ENCODE measurements around the gene ANTXR1. TPM values are rescaled to one million over a fixed set of nuclear protein-coding genes. Genes with fewer than 3 reads are reported as not detected.

Gene ANTXR1
- total RNA-seq, 2 experiments from 2014 or later = not detected

DNA sequence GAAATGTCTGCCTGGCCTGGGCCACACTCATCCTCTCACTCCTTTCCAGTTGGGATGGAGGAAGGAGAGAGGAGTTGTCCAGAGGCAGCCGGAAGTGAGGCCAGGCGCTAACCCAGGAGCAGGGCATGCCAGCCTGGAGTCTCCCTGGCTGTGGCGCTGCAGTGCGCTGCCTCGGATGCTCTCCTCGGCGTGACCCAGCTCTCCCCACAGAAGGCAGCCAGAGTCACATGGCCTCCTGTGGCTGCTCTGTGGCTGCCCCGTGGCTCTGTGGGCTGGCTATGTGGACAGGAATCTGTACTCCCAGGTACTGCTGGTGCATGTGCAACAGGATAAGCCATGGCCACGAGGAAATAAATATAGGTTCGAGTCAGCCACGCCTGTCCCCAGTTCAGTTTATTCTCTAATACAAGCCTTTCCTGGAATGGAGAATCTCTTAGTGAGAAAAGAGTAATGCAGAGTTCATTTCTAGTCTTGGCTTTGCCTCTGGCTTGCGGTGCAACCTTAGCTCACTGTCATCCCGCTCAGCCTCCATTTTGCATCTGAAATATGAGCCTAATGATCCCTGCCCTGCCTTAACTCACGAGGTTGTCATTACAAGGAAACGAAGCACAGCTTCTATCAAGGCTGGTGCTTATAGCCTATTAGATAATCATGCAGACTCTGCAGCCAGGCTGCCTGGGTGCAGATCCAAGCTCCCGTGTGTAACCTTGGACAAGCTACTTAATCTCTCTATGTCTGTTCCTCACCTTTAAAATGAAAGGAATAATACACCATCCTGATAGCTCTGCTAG is 106.3 kb downstream of the ANTXR1 start:
- peaks cover 11% of the 10 kb centered on the region for H3K27me3 Mint-ChIP-seq
- no peak for DNase-seq
- no peak overlapping the region for H3K4me3 Mint-ChIP-seq
- POLR2A ChIA-PET = no interaction called here
- H3K27ac Mint-ChIP-seq = no peak overlapping the region
- H3K9me3 Mint-ChIP-seq = no peaks in the 10 kb centered on the region
- no peaks in the 10 kb centered on the region for H3K4me1 Mint-ChIP-seq (ENCODE audit: low read depth)
- CTCF ChIA-PET = no interaction called here
- intact Hi-C loops (cut with micrococcal nuclease) = no loop called here
- H3K36me3 Mint-ChIP-seq = no peaks in the 10 kb centered on the region

DNA sequence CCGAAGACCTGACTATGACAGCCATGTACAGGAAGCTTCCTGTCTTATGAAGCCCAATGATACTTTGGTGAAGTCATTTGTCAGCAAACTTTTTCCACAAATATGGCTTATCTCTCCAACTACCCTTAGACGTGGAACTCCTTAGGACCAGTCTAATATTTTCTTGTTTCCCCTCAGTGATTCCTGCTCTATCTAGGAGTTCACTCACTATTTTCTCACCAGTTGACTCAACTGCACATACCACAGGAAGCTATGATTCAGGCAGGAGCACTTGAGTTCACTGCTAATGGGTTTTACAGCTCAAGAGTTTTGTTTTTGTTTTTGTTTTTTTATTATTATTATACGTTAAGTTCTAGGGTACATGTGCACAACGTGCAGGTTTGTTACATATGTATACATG is 109.3 kb downstream of the ANTXR1 start:
- H3K27ac Mint-ChIP-seq = no peak overlapping the region
- no peaks in the 10 kb centered on the region for H3K36me3 Mint-ChIP-seq
- ChIA-PET POLR2A (no interaction called here), CTCF (interaction anchor here (1.4 kb wide), 1 partner anchor 22 kb away, joined by 3 read pairs; no protein-coding TSS in a partner anchor)
- H3K4me3 Mint-ChIP-seq = no peak overlapping the region
- peaks cover 12% of the 10 kb centered on the region for H3K27me3 Mint-ChIP-seq
- DNase-seq = no peak
- no peaks in the 10 kb centered on the region for H3K9me3 Mint-ChIP-seq
- no peaks in the 10 kb centered on the region for H3K4me1 Mint-ChIP-seq (ENCODE audit: low read depth)
- intact Hi-C loops (cut with micrococcal nuclease) = no loop called here

DNA sequence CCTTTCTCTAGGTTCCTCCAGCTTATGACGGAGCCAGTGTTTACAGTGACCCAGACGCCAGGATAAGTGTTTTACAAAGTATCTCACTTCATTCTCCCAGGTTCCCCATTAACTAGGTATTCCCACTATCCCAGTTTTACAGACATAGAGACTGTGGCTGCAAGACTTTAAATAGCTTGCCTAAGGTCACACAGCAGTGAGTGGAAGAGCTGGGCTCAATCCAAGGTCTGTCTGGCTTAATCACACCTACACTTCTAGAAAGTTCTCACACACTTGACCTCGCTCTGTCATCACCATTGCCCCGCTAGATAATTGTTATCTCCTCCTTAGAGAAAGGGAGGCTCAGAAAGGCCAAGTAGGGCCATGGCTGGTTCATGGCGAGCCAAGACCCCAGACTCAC is 110.2 kb downstream of the ANTXR1 start:
- no peaks in the 10 kb centered on the region for H3K9me3 Mint-ChIP-seq
- no peak for DNase-seq
- H3K36me3 Mint-ChIP-seq = no peaks in the 10 kb centered on the region
- POLR2A ChIA-PET = no interaction called here
- H3K4me1 Mint-ChIP-seq (ENCODE audit: low read depth) = no peaks in the 10 kb centered on the region
- H3K27me3 Mint-ChIP-seq = peaks cover 16% of the 10 kb centered on the region
- no peak overlapping the region for H3K27ac Mint-ChIP-seq
- CTCF ChIA-PET = interaction anchor here (1.4 kb wide), 1 partner anchor 23 kb away, joined by 3 read pairs; no protein-coding TSS in a partner anchor
- intact Hi-C loops (cut with micrococcal nuclease) = no loop called here
- no peak overlapping the region for H3K4me3 Mint-ChIP-seq

DNA sequence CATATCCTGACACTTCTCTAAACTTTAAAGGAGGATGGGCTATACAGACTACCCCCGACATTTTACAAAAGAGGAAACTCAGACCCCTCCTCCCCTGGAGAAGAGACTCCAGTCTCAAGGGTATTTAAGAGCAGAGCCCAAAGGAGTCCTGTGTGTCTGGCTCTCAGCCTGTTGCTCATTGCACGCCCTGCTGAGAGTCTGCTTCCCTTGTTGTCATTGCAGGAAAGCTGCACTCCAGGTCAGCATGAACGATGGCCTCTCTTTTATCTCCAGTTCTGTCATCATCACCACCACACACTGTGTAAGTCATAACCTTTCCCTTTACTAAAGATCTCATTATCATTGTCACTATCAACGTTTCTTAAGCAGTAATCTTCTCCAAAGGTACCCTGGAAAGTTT is 111.4 kb downstream of the ANTXR1 start:
- no peak overlapping the region for H3K4me3 Mint-ChIP-seq
- no peak for DNase-seq
- ChIA-PET POLR2A (no interaction called here), CTCF (interaction anchor here (1.5 kb wide), 1 partner anchor 199 kb away, joined by 3 read pairs; no protein-coding TSS in a partner anchor)
- no peaks in the 10 kb centered on the region for H3K36me3 Mint-ChIP-seq
- no peaks in the 10 kb centered on the region for H3K9me3 Mint-ChIP-seq
- no peaks in the 10 kb centered on the region for H3K4me1 Mint-ChIP-seq (ENCODE audit: low read depth)
- H3K27ac Mint-ChIP-seq = no peak overlapping the region
- H3K27me3 Mint-ChIP-seq = peaks cover 18% of the 10 kb centered on the region
- intact Hi-C loops (cut with micrococcal nuclease) = no loop called here

DNA sequence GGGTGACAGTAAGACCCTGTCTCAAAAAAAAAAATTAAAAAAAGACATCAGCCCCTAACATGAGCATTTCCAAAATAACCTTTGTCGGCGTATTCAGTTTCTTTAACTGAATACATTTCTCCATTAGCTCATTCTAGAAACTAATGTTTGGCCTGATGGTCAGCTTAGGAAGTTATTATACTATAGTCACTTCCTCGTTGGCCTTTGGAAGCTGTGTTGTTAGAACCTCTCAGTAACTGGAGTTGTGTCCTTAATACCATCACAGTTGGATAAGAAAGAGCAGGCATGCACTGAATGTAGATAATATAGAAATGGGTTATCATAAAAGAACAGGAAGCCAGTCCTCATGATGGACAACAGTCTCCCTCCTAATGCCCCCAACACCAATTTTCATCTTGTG is 112.8 kb downstream of the ANTXR1 start:
- Mint-ChIP-seq H3K4me1 (ENCODE audit: low read depth) (no peaks in the 10 kb centered on the region), H3K27ac (no peak overlapping the region), H3K36me3 (no peaks in the 10 kb centered on the region), H3K27me3 (peaks cover 20% of the 10 kb centered on the region), H3K9me3 (no peaks in the 10 kb centered on the region), H3K4me3 (no peak overlapping the region)
- CTCF ChIA-PET = interaction anchor here (1.5 kb wide), 1 partner anchor 201 kb away, joined by 3 read pairs; no protein-coding TSS in a partner anchor
- intact Hi-C loops (cut with micrococcal nuclease) = no loop called here
- POLR2A ChIA-PET = no interaction called here
- DNase-seq = no peak

DNA sequence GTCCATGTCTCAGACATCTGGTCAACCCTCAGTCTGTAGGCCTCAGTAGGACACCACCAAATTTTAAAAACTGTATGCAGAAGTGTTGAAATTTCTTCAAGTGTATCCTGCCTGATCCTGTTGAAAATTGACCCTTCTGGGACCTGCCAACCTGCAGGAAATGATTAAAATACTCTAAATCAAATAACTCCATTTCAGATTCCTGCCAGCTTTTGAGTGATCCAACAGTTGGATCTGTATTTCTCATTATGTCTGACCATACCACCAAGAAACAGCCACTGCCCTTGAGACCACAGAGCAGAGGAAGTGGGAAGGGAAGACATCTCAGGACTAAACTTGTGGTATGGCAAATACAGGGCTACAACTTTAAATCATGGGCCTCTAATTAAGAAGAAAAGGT is 113.4 kb downstream of the ANTXR1 start:
- H3K4me1 Mint-ChIP-seq (ENCODE audit: low read depth) = no peaks in the 10 kb centered on the region
- no peak for DNase-seq
- H3K9me3 Mint-ChIP-seq = no peaks in the 10 kb centered on the region
- H3K27me3 Mint-ChIP-seq = peaks cover 18% of the 10 kb centered on the region
- intact Hi-C loops (cut with micrococcal nuclease) = no loop called here
- no peaks in the 10 kb centered on the region for H3K36me3 Mint-ChIP-seq
- no peak overlapping the region for H3K27ac Mint-ChIP-seq
- CTCF ChIA-PET = no interaction called here
- POLR2A ChIA-PET = no interaction called here
- no peak overlapping the region for H3K4me3 Mint-ChIP-seq

DNA sequence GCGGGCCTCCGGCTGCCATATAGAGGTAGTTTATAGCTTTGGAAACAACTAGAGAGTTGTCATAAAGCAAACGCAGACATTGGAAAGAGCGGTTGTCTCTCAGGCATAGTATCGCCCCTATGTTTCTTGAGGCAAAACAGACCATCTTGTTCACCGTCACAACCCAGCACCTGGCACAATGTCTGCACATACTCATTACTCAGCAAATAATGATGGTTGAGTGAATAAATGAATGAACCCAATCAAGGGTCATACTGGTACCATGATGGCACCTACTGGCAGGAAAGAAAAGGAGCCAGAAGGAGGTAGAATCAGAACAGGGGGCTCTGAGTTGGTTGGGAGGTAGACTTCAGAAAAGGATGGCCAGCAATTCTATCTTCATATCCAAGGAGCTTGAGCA is 118.5 kb downstream of the ANTXR1 start:
- Mint-ChIP-seq H3K4me3 (no peak overlapping the region), H3K4me1 (ENCODE audit: low read depth) (no peaks in the 10 kb centered on the region), H3K9me3 (no peaks in the 10 kb centered on the region), H3K36me3 (no peaks in the 10 kb centered on the region), H3K27me3 (peaks cover 23% of the 10 kb centered on the region), H3K27ac (no peak overlapping the region)
- POLR2A ChIA-PET = no interaction called here
- intact Hi-C loops (cut with micrococcal nuclease) = no loop called here
- no peak for DNase-seq
- CTCF ChIA-PET = no interaction called here

DNA sequence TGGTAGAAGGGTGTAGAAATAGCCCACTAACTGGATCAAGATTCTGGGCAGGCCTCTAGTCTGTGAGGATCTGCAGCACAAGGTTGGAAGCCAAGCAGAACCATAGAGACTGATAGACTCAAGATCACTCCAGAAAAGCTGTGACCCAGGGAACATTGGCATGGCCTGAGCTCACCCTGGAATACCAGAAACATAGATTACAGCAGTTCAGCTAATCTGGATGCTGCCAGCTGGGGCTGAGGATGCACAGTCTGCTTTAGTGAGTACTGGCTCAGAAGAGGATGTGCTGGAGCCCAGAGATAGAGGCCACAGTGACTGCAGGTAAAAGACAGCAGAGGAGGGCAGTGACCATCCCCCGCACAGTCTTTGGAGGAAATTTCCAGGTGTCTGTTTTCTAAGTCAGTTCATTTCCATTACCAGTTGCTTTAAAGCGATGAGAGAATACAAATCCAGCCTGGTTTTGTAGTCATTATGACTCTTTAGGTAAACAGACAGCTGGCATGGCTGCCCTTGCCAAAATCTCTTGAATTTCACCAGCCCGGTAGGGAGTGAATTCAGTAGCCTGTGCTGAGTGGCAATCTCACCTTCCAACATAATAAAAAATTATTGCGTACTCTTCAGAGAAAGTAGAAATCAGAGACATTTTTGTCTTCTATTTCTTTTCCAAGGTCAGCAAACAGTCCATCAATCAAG is 119.2 kb downstream of the ANTXR1 start:
- Mint-ChIP-seq H3K27me3 (peaks cover 20% of the 10 kb centered on the region), H3K4me1 (ENCODE audit: low read depth) (no peaks in the 10 kb centered on the region), H3K36me3 (no peaks in the 10 kb centered on the region), H3K27ac (no peak overlapping the region), H3K9me3 (no peaks in the 10 kb centered on the region), H3K4me3 (no peak overlapping the region)
- DNase-seq = no peak
- ChIA-PET CTCF (no interaction called here), POLR2A (no interaction called here)
- intact Hi-C loops (cut with micrococcal nuclease) = no loop called here

DNA sequence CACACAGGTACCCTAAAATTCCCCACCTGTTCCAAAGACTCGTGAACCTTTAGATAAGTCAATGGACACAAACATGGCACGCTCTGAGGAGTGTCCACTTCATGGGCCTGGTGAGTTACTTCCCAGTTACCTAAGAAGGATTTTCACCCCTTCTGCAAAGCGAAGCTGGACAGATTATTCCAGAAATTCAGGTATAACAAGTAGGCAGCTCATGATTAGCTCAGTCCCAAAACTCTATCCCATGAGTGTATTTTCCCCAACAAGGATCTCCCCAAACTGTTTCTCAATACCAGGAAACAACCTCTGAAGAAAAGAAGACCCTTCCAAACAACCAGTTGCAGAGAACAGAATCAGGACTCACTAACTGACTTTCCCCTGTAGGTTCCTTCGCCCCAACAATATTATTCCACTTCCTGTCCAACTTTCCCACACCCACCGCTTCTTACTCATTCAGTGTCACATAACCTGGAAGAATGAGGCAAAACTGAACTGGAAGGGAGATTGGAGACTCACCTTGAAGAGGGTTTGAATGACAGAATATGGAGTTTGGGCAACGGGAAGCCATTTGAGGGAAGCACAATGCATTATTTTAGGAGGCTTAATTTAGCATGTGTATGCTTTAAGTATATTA is 120.1 kb downstream of the ANTXR1 start:
- intact Hi-C loops (cut with micrococcal nuclease) = no loop called here
- DNase-seq = no peak
- no peaks in the 10 kb centered on the region for H3K9me3 Mint-ChIP-seq
- ChIA-PET CTCF (no interaction called here), POLR2A (no interaction called here)
- no peak overlapping the region for H3K27ac Mint-ChIP-seq
- H3K4me3 Mint-ChIP-seq = no peak overlapping the region
- H3K36me3 Mint-ChIP-seq = no peaks in the 10 kb centered on the region
- no peaks in the 10 kb centered on the region for H3K4me1 Mint-ChIP-seq (ENCODE audit: low read depth)
- H3K27me3 Mint-ChIP-seq = peaks cover 18% of the 10 kb centered on the region

DNA sequence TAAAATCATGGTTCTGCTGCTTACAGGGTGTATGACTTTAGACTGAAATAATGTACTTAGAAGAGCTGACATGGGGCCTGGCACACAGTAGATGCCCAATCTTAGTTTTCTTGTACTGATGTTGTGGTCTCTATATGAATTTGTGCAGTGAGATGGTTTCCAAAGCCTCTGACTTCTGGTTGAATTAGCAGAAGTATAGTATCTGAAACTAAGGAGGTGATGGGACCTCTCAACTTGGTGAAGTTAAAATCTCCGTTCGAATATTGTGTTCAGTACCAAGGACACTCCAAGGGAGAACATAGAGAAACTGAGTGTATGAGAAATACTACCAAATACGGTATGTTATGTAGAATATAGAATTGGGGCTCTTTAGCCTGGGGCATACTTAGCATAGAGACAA is 120.9 kb downstream of the ANTXR1 start:
- Mint-ChIP-seq H3K27ac (no peak overlapping the region), H3K36me3 (no peaks in the 10 kb centered on the region), H3K4me3 (no peak overlapping the region), H3K4me1 (ENCODE audit: low read depth) (no peaks in the 10 kb centered on the region), H3K27me3 (peaks cover 17% of the 10 kb centered on the region), H3K9me3 (no peaks in the 10 kb centered on the region)
- intact Hi-C loops (cut with micrococcal nuclease) = no loop called here
- ChIA-PET CTCF (no interaction called here), POLR2A (no interaction called here)
- DNase-seq = no peak

DNA sequence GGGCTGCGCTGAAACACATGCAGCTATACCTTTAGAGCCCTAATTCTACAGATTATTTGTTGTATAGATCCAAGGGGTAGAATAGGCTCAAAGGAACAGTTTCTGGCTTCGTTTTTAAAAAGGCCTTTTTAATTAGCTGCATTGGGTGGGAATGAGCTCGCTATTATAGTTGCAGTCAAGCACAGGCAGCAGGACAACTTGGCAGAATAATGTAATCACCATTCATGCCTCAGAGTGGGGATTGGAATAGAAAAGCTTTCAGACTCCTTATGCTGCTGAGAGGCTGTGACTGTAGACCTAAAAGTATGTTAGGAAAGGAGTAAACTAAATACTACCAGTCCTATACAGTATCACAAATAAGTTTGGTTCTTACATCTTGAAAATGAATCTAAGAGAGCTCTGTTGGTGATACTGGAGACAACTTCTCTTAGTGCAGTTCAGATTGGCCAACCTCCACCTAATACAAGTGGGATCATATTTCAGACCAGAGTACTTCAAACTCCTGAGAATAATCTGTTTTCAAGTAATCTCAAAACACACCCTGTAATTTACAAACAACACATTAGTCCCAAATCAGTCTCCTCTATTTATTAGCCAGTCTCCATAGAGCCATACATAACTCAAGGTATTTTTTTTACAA is 121.4 kb downstream of the ANTXR1 start:
- no peaks in the 10 kb centered on the region for H3K9me3 Mint-ChIP-seq
- H3K27me3 Mint-ChIP-seq = peaks cover 16% of the 10 kb centered on the region
- CTCF ChIA-PET = no interaction called here
- H3K27ac Mint-ChIP-seq = no peak overlapping the region
- no peaks in the 10 kb centered on the region for H3K4me1 Mint-ChIP-seq (ENCODE audit: low read depth)
- no peak overlapping the region for H3K4me3 Mint-ChIP-seq
- DNase-seq = no peak
- no peaks in the 10 kb centered on the region for H3K36me3 Mint-ChIP-seq
- POLR2A ChIA-PET = no interaction called here
- intact Hi-C loops (cut with micrococcal nuclease) = no loop called here

DNA sequence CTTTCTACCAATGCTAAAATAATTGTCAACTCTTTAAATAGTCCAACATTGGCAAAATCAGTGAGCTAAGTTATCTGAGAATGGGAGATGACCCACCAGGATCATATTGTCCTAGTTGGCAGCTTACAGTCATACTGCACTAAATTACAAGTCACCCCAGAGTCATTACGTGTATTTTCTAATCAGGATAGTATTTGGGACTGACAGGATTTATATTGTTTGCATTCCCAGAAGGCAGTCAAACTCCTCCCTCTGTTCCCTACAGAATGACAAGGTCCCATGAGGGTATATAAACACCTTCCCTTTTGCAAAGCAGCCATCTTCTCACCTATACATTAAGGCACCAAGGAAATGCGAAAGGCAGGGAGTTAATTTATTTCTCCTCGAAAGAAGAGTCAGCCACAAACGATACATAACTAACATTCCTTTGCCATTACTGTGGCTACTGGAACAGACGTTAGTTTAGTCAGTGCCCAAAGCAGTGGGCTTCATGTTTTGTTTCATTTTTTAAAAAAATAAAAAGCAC is 125.3 kb downstream of the ANTXR1 start:
- ChIA-PET CTCF (no interaction called here), POLR2A (no interaction called here)
- DNase-seq = no peak
- intact Hi-C loops (cut with micrococcal nuclease) = no loop called here
- H3K4me3 Mint-ChIP-seq = no peak overlapping the region
- no peaks in the 10 kb centered on the region for H3K9me3 Mint-ChIP-seq
- no peak overlapping the region for H3K27ac Mint-ChIP-seq
- H3K27me3 Mint-ChIP-seq = peaks cover 19% of the 10 kb centered on the region
- H3K36me3 Mint-ChIP-seq = no peaks in the 10 kb centered on the region
- H3K4me1 Mint-ChIP-seq (ENCODE audit: low read depth) = no peaks in the 10 kb centered on the region

Measured in activated CD4-positive, alpha-beta memory T cell treated with anti-CD3 and anti-CD28 coated beads for 36 hours (primary cell).